LNCaP clone FGC (cell line): ENCODE data around the gene BRF1.

ENCODE experiments used
- DNase-seq: peaks from one replicate; pipeline ENCODE4 v3.0.0-alpha.2; 2011; ENCODE audit warnings: low read depth
- H3K4me3 ChIP-seq: 2 replicates; pipeline ENCODE4 v1.5.1; 2011; ENCODE audit warnings: mild to moderate bottlenecking, low read depth, low read length, control low read depth
- TF ChIP-seq, protein P1 (sequence below): IDR thresholded peaks from 2 replicates; pipeline ENCODE4 v1.5.1; 2012; ENCODE audit warnings: mild to moderate bottlenecking; ENCODE audit not compliant: control insufficient read depth, insufficient read depth; ENCODE audit errors: extremely low read depth

Gene BRF1

GRCh38 chr14:105178868-105179140, 122.0 kb downstream of the BRF1 start:
- TF ChIP-seq, protein P1, sequence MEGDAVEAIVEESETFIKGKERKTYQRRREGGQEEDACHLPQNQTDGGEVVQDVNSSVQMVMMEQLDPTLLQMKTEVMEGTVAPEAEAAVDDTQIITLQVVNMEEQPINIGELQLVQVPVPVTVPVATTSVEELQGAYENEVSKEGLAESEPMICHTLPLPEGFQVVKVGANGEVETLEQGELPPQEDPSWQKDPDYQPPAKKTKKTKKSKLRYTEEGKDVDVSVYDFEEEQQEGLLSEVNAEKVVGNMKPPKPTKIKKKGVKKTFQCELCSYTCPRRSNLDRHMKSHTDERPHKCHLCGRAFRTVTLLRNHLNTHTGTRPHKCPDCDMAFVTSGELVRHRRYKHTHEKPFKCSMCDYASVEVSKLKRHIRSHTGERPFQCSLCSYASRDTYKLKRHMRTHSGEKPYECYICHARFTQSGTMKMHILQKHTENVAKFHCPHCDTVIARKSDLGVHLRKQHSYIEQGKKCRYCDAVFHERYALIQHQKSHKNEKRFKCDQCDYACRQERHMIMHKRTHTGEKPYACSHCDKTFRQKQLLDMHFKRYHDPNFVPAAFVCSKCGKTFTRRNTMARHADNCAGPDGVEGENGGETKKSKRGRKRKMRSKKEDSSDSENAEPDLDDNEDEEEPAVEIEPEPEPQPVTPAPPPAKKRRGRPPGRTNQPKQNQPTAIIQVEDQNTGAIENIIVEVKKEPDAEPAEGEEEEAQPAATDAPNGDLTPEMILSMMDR, result no peak
- no peak for DNase-seq
- H3K4me3 ChIP-seq, result no peak overlapping the region

GRCh38 chr14:105178069-105178867, 122.5 kb downstream of the BRF1 start:
- DNase-seq, result no peak
- TF ChIP-seq, protein P1, result no peak
- H3K4me3 ChIP-seq, result no peak overlapping the region

- no peak for DNase-seq
- no peak overlapping the region for H3K4me3 ChIP-seq
- TF ChIP-seq, protein P1, result no peak
Measured at GRCh38 chr14:105177082-105177481, 123.7 kb downstream of the BRF1 start.

DNA sequence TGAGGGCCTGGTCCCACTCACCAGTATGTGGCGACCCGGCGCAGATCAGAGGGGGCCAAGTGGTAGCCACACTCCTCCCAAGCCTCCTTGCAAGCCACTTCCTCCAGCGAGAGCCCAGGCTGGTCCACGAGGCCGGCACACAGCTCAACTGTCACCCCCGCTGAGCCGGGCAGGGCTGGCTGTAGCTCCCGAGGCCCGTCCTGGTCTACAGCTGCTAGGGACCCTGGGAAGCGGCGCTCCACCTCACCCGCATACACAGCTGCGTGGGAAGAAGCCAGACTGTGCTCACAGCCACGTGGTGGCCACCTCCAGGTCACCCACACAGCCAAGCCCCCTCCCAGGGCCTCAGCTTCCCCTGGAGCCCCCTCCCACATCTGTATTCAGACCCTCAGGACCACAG, 124.3 kb downstream of the BRF1 start:
- no peak overlapping the region for H3K4me3 ChIP-seq
- no peak for DNase-seq
- TF ChIP-seq, protein P1, result no peak

GRCh38 chr14:105173901-105174894, 126.6 kb downstream of the BRF1 start:
- no peak for DNase-seq
- TF ChIP-seq, protein P1, result no peak
- no peak overlapping the region for H3K4me3 ChIP-seq

GRCh38 chr14:105173145-105173544, 127.7 kb downstream of the BRF1 start:
- DNase-seq, result no peak
- TF ChIP-seq, protein P1, result no peak
- H3K4me3 ChIP-seq, result no peak overlapping the region

- TF ChIP-seq, protein P1, result no peak
- no peak for DNase-seq
- no peak overlapping the region for H3K4me3 ChIP-seq
Measured at GRCh38 chr14:105172476-105172875, 128.3 kb downstream of the BRF1 start.
